Mesenteric fat pad (tissue), 1 donor: ENCODE measurements around the gene TRAPPC5. TPM values are rescaled to one million over a fixed set of nuclear protein-coding genes. Genes with fewer than 3 reads are reported as not detected.
A peak's percentile ranks its signal among the peaks of the same experiment; 100 is the strongest.

Experiments used
- DNase-seq: peaks from one replicate; pipeline ENCODE4 v3.0.0-alpha.2; 2020; ENCODE audit warnings: low spot score
- total RNA-seq: library from RNA; stranded (reverse); fragmentation: NEBNext Ultra II Directional; extraction: Animal tissue kit (Norgen Biotek cat#: 25700); gene quantifications from one replicate; pipeline ENCODE4 v1.2.1, GENCODE V29; 2021
- donor health status: DM: yes; HTN: yes; CAD: no.

The TRAPPC5 gene
- total RNA-seq, 1 donor from 2014 or later, result 107 TPM

DNA sequence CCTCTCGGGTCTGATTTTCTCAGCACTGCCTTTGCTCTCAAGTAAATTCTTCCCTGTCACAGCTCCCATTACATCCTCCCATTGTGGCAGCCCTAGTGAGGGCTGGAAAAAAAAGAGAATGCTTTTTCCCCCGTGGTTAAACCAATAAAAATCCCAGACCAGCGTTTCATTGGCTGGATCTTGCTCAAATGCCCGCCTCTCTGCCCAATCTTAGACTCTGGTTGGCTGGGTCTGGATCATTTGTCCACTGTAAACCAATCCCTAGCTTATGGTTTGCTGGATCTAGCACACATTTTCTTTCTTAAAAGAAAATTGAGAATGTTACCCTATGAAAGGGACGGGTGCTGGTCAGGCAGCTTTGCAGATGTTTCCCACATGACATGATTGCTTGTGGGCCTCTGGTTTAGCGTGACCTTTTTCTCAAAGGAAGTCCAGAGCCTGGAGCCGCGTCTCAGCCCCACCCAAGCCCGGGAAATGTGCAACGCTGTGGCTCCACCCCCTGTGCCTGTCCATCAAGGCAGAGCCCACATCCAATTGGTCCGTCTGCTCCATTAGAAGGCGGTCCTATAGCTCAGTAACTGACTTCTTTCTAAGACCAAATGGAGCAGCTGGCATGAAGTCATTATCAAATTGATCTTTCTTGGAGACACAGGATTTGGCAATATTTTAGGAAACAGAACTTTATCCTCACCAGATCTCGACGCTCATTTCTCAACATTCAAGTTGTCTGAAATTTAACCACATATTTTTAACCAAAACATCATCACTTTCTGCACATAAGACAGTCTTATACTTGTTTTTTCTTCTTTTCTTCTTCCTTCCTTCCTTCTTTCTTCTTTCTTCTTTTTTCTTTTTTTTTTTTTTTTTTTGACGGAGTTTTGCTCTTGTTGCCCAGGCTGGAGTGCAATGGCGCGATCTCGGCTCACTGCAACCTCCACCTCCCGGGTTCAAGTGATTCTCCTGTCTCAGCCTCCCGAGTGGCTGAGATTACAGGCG, 6.3 kb upstream of the TRAPPC5 start:
- DNase-seq, result no peak

DNA sequence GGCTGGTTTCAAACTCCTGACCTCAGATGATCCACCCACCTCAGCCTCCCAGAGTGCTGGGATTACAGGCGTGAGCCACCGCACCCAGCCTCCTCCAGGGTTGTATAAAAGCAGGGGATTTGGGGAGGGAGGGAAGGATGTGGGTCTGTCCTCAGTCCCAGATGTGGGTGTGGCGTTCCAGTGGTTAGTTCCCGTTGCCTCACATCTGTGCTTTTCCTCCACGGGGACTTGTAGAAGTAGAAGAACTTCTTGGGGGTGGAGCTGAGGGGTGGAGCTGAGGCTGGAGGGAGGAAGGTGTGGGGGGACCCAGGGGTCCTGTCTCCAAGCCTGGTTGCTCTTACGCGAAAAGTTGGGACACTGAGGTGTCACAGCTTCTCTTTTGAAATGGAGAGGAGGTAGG, 4.3 kb upstream of the TRAPPC5 start:
- DNase-seq, result no peak

DNA sequence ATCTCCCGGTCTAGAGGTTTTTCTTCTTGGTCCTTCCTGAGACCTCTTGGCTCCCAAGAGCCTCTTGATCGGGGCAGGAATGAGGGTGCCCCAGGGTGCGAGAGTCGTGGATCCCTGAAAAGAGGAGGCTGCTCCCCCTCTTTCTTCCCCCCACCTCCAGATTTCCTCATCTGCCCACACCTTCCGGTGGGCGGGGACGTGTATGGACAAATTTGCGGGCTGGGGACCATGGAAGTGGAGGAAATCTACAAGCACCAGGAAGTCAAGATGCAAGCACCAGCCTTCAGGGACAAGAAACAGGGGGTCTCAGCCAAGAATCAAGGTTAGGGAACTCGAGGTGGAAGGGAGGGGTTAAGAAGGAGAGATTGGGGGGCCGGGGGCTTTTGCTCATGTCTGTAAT, 3.8 kb upstream of the TRAPPC5 start, which contains the start of gene MCEMP1:
MCEMP1 (plus strand) TSS at position 237 of the 400 bp plus-strand sequence; CDS start at position 268, 31 bp downstream.
- no peak for DNase-seq

DNA sequence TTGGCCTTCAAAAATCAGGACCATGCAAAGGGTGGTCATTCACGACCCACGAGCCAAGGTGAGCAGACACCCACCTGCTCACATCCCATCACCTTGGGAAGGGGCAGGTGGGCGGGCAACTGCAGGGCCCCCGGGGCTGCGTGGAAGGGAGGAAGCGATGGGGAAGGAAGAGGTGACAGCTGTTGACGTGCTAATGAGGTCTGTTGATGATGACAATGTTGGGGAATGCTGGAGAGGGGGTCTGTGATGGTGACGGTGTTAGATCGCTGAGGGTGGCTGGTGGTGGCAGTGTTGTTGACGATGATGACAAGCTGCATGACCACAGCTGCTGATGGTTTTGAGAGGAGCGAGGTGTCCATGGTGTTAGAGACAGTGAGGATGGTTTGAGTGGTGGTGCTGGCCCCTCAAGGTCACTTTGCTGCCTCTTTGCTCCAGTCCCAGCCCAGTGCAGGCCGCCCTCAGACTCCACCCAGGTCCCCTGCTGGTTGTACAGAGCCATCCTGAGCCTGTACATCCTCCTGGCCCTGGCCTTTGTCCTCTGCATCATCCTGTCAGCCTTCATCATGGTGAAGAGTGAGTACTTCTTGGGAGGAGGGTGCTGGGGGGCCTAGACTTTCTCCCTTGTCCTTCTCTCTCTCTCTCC, 2.8 kb upstream of the TRAPPC5 start:
- DNase-seq, result no peak

DNA sequence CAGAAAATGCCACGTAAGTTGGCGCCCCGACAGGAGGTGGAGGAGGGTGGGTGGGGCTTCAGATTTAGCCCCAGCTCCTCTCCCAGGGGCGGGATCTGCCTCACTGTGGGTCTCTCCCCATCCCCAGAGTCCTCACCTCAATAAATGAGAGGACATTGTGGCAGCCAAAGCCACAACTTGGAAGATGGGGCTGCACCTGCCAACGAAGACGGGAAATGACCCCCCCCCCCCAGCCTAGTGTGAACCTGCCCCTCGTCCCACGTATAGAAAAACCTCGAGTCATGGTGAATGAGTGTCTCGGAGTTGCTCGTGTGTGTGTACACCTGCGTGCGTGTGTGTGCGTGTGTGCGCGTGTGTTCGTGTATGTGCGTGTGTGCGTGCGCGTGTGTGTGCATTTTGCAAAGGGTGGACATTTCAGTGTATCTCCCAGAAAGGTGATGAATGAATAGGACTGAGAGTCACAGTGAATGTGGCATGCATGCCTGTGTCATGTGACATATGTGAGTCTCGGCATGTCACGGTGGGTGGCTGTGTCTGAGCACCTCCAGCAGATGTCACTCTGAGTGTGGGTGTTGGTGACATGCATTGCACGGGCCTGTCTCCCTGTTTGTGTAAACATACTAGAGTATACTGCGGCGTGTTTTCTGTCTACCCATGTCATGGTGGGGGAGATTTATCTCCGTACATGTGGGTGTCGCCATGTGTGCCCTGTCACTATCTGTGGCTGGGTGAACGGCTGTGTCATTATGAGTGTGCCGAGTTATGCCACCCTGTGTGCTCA, 1.5 kb upstream of the TRAPPC5 start:
- no peak for DNase-seq

DNA sequence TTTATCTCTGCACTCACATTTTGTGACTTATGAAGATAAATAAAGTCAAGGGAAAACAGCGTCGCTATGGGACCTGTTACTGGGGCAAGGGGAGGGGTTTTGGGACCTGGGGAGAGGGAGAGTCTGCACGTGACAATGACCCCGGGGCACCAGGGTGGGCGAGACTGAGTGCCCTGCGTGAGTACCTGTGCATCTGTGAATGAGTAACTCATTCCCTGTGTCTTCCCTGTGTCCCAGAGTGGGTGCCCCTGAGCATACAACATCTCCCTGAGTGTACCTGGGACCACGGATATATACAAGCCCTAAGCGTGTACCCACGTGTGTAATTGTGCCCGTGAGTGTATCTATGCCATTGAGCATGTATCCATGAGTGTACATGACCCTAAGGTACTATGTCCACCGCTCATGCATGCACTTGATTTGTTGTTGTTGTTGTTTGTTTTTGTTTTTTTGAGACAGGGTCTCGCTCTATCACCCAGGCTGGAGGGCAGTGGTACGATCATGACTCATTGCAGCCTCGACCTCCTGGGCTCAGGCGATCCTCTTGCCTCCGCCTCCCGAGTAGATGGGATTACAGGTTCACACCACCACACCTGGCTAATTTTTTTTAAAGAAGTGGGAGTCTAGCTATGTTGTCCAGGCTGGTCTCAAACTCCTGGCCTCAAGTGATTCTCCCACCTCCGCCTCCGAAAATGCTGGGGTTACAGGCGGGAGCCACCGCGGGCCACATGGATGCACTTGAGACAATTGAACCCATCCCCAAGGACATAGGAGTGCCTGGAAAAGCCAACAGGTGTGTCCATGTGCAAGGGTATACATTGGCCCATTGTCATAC, 645 bp upstream of the TRAPPC5 start:
- DNase-seq, result no peak

DNA sequence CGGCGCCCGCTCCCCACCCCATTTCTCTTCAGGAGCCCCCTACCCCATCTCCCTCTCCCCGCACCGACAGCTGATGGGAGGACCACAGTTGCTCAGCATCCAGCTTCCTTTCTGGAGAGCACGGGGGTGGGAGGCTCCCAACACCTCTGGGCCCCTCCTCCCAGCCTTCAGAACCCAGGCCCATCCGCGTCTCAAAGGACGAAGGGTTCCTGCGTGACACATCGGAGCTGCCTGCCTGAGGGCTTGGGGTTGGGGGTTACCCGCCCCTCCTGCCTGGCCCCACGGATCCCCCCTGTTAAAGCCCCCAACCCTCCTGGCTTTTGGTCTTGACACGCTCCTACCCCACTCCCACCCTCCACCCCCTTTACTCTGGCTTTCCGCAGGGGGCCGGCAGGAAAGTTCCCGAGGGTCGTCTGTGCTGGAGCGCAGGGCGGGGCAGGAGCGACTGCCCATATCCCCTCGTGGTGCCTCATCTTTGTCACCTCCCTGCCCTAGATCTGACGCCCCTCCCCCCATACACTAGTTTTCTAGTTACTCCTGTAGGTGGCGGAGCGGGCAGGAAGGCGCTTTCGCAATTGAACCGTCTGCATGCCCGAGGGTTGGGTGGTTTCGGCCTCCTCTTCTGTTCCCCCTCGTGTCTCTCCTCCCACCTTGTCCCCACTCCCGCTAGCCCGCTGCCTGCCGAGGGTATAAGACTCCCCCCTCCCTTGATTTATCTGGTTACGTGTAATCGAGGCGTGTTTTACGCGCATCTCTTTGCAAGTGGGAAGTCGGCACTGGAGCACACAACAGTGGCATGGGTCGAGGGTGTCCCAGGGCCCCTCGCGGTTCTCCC, 924 bp downstream of the TRAPPC5 start:
- DNase-seq, result peak; percentile 92

DNA sequence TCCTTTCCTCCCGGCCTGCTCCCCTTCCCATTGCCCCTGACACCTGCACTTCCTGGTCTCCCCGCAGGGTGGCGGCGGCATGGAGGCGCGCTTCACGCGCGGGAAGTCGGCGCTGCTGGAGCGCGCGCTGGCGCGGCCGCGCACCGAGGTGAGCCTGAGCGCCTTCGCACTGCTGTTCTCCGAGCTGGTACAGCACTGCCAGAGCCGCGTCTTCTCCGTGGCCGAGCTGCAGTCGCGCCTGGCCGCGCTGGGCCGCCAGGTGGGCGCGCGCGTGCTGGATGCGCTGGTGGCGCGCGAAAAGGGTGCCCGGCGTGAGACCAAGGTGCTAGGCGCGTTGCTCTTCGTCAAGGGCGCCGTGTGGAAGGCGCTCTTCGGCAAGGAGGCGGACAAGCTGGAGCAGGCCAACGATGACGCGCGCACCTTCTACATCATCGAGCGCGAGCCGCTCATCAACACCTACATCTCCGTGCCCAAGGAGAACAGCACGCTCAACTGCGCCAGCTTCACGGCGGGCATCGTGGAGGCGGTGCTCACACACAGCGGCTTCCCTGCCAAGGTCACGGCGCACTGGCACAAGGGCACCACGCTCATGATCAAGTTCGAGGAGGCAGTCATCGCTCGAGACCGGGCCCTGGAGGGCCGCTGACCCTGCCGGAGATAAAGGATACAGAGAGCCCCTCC, 1.7 kb downstream of the TRAPPC5 start:
- no peak for DNase-seq

DNA sequence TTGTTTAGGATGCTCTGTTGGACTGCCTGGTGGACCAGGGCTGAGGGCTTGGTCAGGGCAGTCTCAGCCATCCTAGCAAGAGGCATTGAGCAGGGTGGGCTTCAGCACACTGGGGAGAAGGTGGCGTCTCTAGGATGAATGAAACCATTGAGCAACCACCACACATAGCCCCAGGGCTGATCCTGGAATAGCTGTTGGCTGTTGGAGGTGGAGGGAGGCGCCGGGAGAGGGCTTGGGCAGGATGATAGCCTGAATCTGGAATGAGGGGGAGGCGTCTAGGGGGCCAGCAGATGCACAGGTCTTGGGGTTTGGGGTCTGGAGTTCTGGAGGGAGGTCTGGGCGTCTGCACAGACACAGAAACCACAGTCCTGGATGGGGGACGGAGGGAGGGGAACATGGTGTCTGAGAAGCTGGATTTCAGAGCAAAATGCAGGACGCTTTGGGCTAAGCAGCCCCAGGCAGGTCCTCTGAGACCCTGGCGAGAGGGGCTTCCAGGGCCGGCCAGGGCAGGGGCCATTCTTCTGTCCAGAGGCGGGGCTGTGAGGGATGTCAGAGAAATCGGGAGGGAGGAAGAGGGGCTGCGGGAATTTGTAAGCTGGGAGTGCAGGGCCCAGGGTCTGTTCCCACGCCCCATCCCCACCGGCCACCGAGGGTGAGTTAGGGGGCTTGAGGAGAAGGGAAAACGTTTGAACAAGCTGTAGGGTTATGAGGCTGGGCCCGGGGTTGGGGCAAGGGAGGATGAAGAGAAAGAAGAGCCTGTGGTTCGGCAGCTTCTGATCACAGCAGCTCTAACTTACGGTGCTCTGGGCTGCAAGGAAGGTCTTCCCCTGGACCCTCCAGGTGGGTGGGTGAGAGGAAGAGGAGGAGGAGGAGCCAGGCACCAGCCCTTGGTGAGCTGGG, 5.2 kb downstream of the TRAPPC5 start:
- no peak for DNase-seq

DNA sequence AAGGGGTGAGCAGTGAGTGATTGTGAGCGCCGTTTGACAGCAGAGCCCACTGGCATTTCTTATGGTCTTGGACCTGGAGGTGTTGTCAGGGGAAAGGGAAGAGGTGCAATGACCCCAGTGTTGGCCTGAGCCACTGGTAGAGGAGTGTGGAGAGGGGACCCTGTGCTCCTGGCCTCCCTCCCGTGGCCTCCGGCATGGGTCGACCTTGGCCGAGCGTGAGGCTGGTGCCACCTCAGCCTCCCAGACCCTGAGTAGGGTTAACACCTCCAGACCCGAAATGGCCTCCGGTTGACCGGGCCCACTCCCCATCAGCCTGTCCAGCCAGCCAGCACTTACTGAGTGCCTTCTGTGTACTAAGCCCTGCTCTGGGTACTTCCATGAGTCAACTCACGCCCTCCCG, 6.5 kb downstream of the TRAPPC5 start:
- DNase-seq, result no peak

DNA sequence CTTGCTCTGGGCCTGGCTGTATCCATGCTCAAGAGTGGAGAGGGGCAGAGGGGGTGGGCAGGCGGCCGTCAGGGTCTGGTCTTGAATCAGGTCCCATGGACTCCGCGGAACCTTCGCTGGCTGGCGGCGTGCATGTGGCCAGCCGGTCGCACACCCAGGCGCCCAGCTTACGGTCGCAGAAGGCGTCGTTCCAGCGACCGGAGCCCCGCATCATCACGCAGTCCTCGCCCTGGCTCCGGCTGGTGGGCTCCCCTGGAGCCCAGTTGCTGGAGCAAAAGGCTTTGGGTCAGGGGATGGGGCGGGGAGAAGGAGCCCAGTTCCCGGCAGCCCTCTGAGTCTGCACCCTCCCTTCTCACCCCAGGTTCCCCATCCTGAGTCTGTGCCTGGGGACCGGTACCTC, 8.5 kb downstream of the TRAPPC5 start:
- no peak for DNase-seq

DNA sequence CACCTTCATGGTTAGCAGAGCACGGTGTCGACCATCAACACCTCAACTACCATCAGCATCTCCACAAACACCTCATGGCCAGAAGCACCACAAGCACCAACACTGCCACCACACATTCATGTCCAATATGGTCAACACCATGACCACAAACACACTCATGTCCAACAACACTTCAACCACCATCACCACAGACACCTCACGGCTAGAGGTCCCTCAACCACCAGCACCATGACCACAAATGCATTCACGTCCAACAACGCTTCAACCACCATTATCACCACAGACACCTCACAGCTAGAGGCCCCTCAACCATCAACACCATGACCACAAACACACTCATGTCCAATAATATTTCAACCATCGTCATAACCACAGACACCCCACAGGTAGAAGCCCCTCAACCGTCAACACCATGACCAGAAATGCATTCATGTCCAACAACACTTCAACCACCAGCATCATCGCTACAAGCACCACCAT, 10.2 kb downstream of the TRAPPC5 start:
- DNase-seq, result no peak

DNA sequence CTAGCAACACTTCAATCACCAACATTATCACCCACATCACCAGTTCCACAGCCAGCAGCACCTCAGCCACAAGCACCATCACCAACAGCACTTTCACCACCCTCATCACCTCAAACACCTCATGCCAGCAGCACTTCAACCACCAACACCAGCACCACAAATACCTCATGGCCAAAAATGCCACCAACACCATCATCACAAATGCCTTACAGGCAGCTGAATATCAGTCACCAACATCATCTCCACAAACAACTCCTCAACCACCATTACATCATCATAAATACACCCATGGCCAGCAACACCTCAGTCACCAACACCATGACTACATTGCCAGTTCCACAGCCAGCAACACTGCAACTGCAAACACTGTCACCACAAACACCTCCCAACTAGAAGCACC, 10.9 kb downstream of the TRAPPC5 start:
- no peak for DNase-seq

DNA sequence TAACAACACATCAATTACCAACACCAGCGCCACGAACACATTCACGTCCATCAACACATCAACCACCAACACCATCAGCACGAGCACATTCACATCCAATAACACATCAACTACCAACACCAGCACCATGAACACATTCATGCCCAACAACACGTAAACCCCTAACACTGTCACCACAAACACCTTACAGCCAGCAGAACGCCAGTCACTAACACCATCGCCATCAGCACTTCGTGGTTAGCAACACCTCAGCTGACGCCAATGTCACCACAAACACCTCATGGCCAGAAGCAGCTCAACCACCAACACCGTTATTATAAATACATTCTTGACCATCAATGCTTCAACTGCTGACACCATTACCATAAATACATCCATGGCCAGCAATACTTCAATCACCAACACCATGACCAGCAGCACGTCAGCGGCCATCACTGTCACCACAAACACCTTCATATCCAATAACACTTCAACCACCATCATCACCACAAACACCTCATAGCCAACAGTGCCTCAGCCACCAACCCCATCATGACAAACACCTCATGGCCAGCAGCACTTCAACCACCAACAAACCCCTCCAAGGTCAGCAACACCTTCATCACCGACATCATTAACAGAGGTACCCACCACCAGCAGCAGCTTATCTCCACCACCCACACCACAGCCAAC, 11.9 kb downstream of the TRAPPC5 start:
- no peak for DNase-seq

DNA sequence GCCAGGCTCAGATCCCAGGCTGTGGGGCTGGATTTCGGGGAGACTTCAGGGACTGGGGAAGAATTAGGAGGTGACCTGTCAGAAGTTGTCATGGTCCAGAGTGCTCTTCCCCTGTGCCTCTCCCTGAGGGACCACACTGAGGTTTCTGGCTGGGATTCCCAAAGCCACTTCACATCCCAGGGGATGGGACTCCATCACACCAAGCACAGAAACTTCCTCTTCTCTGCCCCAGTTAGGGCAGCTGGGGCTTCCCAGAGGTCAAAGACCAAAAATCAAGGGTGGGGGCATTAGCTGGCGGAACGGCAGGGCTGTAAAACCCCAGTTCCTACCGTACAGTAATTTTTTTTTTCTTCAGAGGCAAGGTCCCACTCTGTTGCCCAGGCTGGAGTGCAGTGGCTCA, 13.9 kb downstream of the TRAPPC5 start:
- DNase-seq, result no peak

DNA sequence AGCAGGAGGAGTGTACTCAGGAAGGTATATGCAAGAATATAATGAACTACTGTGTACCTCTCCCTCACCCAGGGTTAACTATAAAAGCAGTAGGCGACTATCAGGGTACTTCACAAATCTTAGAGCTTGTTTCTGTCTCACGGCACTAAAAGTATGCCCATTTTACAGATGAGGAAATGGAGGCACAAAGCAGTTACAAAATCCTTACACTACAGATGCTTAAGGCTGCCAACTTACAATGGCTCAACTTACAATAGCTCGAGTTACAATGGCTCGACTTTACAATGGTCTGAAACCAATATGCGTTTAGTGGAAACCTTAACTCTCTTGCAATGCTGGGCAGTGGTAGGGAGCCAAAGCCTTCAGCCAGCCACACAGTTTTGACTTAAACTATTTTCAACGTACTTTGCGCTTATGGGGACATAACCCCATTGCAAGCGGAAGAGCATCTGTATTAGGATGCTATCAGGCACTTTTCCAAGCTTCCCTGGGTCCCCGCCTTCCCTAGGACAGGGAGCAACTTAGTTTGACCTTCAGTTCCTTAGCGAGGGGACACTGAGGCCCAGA, 17.2 kb downstream of the TRAPPC5 start:
- no peak for DNase-seq

DNA sequence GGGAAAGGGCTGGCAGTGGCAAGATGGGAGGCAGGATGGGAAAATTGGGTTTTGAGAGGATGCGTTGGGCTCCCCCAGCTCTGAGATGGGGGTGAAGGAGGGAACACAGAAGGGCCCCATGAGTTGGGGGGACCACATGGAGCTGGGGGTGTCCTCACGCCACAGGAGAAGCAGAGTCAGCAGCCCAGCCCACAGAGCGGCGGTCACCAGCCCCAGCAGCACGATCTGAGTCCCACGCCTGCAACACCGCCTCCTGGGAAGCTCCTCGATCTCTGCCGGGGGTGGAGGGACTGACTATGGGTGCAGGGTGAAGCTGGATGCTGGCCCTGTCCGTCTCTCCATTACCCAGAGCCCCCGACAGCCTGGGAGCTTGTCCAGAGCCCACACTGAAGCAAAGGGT, 17.9 kb downstream of the TRAPPC5 start:
- DNase-seq, result no peak
